ENCODE results near the gene FBXL20. TPM values are rescaled to one million over a fixed set of nuclear protein-coding genes. Genes with fewer than 3 reads are reported as not detected.

The FBXL20 gene
- total and polyA plus RNA-seq, 2 of the 8 experiments (the other 6 are each of a cell fraction or from before 2014, with no cell fraction given), result 5.5 to 11.0 TPM

DNA sequence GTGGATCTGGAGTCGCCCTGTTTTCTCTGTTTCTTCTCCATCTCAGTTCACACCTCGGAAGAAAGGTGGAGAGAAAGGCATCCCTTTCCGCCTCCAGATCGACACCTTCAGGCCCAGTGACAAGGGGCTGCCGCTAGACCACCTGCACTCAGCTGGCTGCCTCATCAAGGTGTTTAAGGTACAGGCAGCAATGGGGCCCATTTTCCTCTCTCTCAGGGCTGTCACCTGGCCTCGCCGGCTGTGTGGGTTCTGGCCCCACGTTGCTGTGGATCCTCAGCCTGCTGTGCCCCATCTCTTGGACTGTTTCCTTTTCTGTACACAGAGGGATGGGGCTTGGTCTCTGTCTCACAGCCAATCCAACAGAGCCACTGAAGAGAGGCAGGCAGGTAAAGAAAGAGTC, 158.3 kb downstream of the FBXL20 start (continued):
- TF ChIP-seq MAFK (IDR thresholded peaks at IDR 0.05; ENCODE audit: low read depth, low read length) (no peak), EGR1 (IDR thresholded peaks at IDR 0.05; ENCODE audit: borderline replicate concordance, low read depth, low read length) (no peak), RNF2 (IDR thresholded peaks at IDR 0.05; ENCODE audit: borderline replicate concordance, low read depth, low read length, missing control alignments, poor library complexity, severe bottlenecking) (no peak), POLR2A (IDR thresholded peaks at IDR 0.05; ENCODE audit: control extremely low read depth in 1 of 2, low read depth in 2 of 2, low read length in 2 of 2) (no peak), RAD21 (IDR thresholded peaks at IDR 0.05 in 1 of 2, conservative IDR thresholded peaks at IDR 0.05 in 1 of 2; ENCODE audit: low read depth in 2 of 2, low read length in 2 of 2) (no peak), POU5F1 (IDR thresholded peaks at IDR 0.05; ENCODE audit: low read depth, low read length) (no peak)
- TF ChIP-seq, protein P1, sequence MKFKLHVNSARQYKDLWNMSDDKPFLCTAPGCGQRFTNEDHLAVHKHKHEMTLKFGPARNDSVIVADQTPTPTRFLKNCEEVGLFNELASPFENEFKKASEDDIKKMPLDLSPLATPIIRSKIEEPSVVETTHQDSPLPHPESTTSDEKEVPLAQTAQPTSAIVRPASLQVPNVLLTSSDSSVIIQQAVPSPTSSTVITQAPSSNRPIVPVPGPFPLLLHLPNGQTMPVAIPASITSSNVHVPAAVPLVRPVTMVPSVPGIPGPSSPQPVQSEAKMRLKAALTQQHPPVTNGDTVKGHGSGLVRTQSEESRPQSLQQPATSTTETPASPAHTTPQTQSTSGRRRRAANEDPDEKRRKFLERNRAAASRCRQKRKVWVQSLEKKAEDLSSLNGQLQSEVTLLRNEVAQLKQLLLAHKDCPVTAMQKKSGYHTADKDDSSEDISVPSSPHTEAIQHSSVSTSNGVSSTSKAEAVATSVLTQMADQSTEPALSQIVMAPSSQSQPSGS (IDR thresholded peaks at IDR 0.05; ENCODE audit: low read length), result no peak

Data from H1 (cell line).